Colonic mucosa (tissue), 4 donors: Measurements from ENCODE around the gene GABPA. TPM values are rescaled to one million over a fixed set of nuclear protein-coding genes. Genes with fewer than 3 reads are reported as not detected.

Experiments used
- DNase-seq: peaks from one replicate; pipeline ENCODE4 v3.0.0-alpha.2; 2020
- H3K27ac ChIP-seq: fragments of 200-600 bp; one replicate; pipeline ENCODE4 v1.8.0; 2021
- H3K27me3 ChIP-seq: fragments of 200-600 bp; one replicate; pipeline ENCODE4 v1.8.0; 2021
- H3K36me3 ChIP-seq: fragments of 200-600 bp; one replicate; pipeline ENCODE4 v1.8.0; 2021
- H3K4me1 ChIP-seq: fragments of 200-600 bp; one replicate; pipeline ENCODE4 v1.8.0; 2021; ENCODE audit warnings: mild to moderate bottlenecking
- H3K4me3 ChIP-seq: fragments of 200-600 bp; one replicate; pipeline ENCODE4 v1.8.0; 2021
- H3K9ac ChIP-seq, 2 donors: one replicate each; pipeline ENCODE4 v1.7.0; 2013; ENCODE audit warnings: control low read depth in 2 of 2, low read depth in 2 of 2, low read length in 2 of 2
- H3K9me3 ChIP-seq: fragments of 200-600 bp; one replicate; pipeline ENCODE4 v1.8.0; 2021
- CTCF ChIP-seq: fragments of 200-600 bp; IDR thresholded peaks from one replicate; pipeline ENCODE4 v1.8.0; 2022; ENCODE audit warnings: antibody characterized with exemption, mild to moderate bottlenecking
- intact Hi-C: fragments of 100-400 bp; cut with DNase I; formaldehyde crosslinking; loops from one replicate; pipeline ENCODE4 v1.14.1; 2022
- total RNA-seq, 2 donors: library from RNA; stranded (reverse); fragmentation: NEBNext Ultra II Directional in 1 of 2; extraction: Animal tissue kit (Norgen Biotek cat#: 25700) in 1 of 2; gene quantifications; one replicate each; pipeline ENCODE4 v1.2.1, GENCODE V29; 2021
- donor health status: healthy.
- donor health status: DM: no; HTN: no; CAD: no.
- donor health status: DM: no; HTN: no; CAD: no.

The GABPA gene
- total RNA-seq, 2 donors from 2014 or later: 23.8 to 24.9 TPM

GRCh38 chr21:25806060-25806459, 71.3 kb downstream of the GABPA start:
- TF ChIP-seq CTCF: no peak
- H3K4me3 ChIP-seq: no peak overlapping the region
- no peak for DNase-seq
- no peaks in the 10 kb centered on the region for H3K36me3 ChIP-seq
- peaks cover 5% of the 10 kb centered on the region for H3K4me1 ChIP-seq
- intact Hi-C loops: no loop called here
- H3K9me3 ChIP-seq: no peaks in the 10 kb centered on the region
- no peak overlapping the region for H3K9ac ChIP-seq
- no peaks in the 10 kb centered on the region for H3K27me3 ChIP-seq
- no peak overlapping the region for H3K27ac ChIP-seq

DNA sequence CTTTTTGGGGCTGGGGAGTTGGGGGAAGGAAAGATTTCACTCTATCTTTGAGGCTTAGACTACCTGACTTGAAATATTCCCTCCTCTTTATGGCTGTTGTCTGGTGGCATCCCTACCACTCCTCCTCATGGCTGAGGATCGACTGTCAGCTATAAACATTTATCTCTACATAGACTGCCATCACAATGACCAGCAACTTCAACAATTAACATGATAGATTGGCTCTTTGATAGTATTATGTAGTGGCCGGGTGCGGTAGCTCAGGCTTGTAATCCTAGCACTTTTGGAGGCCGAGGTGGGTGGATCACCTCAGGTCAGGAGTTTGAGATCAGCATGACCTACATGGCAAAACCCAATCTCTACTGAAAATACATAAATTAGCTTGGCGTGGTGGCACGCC, 72.4 kb downstream of the GABPA start:
- no peak overlapping the region for H3K4me3 ChIP-seq
- H3K27me3 ChIP-seq: no peaks in the 10 kb centered on the region
- DNase-seq: no peak
- H3K9me3 ChIP-seq: no peaks in the 10 kb centered on the region
- no peak for TF ChIP-seq CTCF
- peaks cover 5% of the 10 kb centered on the region for H3K4me1 ChIP-seq
- no peaks in the 10 kb centered on the region for H3K36me3 ChIP-seq
- H3K27ac ChIP-seq: no peak overlapping the region
- H3K9ac ChIP-seq: no peak overlapping the region
- intact Hi-C loops: no loop called here

DNA sequence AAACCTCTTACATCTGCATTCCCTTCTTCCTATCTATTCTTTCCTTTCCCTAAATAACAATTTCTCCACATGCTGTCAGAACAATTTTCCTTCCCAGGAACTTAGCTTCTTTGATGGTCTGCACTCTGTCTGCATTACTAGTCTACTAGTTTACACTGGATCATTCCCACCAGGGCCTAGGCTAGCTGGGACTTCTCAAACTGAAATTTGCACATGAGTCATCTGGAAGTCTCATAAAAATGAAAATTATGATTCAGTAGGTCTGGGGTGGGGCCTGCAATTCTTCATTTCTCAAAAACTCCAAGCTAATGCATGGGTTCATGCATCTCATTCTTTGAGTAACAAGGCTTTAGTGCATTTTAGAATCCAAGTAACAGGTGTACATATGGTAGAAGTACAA, 74.2 kb downstream of the GABPA start:
- Histone ChIP-seq H3K36me3 (no peaks in the 10 kb centered on the region), H3K9me3 (no peaks in the 10 kb centered on the region), H3K9ac (no peak overlapping the region), H3K27me3 (no peaks in the 10 kb centered on the region), H3K4me1 (peaks cover 5% of the 10 kb centered on the region), H3K4me3 (no peak overlapping the region), H3K27ac (no peak overlapping the region)
- TF ChIP-seq CTCF: no peak
- DNase-seq: no peak
- intact Hi-C loops: no loop called here

- intact Hi-C loops: no loop called here
- DNase-seq: no peak
- H3K4me3 ChIP-seq: no peak overlapping the region
Measured at GRCh38 chr21:25811186-25811585, 76.4 kb downstream of the GABPA start.

DNA sequence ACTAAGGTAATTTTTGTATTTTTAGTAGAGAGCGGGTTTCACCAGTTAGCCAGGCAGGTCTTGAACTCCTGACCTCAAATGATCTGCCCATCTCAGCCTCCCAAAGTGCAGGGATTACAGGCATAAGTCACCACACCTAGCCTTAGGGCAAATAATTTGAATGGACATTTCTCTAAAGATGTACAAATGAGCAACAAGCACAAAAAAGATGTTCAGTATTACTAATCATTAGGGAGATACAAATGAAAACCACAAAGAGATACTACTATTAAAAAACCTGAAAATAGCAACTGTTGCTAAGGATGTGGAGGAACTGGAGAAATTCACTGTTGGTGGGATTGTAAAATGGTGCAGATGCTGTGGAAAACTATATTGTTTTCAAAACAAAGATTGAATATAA, 79.1 kb downstream of the GABPA start:
- no peaks in the 10 kb centered on the region for H3K36me3 ChIP-seq
- TF ChIP-seq CTCF: no peak
- H3K27ac ChIP-seq: no peak overlapping the region
- no peaks in the 10 kb centered on the region for H3K9me3 ChIP-seq
- DNase-seq: no peak
- intact Hi-C loops: no loop called here
- H3K27me3 ChIP-seq: no peaks in the 10 kb centered on the region
- H3K9ac ChIP-seq: no peak overlapping the region
- H3K4me1 ChIP-seq: peaks cover 2% of the 10 kb centered on the region
- no peak overlapping the region for H3K4me3 ChIP-seq

More at GRCh38 chr21:25811186-25811585, 76.4 kb downstream of the GABPA start:
- Histone ChIP-seq H3K27me3 (no peaks in the 10 kb centered on the region), H3K4me1 (peaks cover 5% of the 10 kb centered on the region), H3K36me3 (no peaks in the 10 kb centered on the region), H3K9me3 (no peaks in the 10 kb centered on the region), H3K27ac (no peak overlapping the region), H3K9ac (no peak overlapping the region)
- TF ChIP-seq CTCF: no peak

- no peak for DNase-seq
- no peaks in the 10 kb centered on the region for H3K9me3 ChIP-seq
- H3K9ac ChIP-seq: no peak overlapping the region
- no peaks in the 10 kb centered on the region for H3K27me3 ChIP-seq
- H3K36me3 ChIP-seq: no peaks in the 10 kb centered on the region
- H3K4me3 ChIP-seq: no peak overlapping the region
- intact Hi-C loops: no loop called here
- no peak overlapping the region for H3K27ac ChIP-seq
- H3K4me1 ChIP-seq: no peaks in the 10 kb centered on the region
- no peak for TF ChIP-seq CTCF
Measured at GRCh38 chr21:25818121-25818520, 83.3 kb downstream of the GABPA start.
